Natural killer cell (primary cell): Measurements from ENCODE around the gene CUL2. TPM values are rescaled to one million over a fixed set of nuclear protein-coding genes. Genes with fewer than 3 reads are reported as not detected.
A peak's percentile ranks its signal among the peaks of the same experiment; 100 is the strongest.
"Not testable (repeated sequence)": the region's sequence is repeated elsewhere in the genome, so short reads cannot be mapped to it uniquely, and the experiment has no call there.

Experiments
- ATAC-seq, 3 donors: fragments of 150-1000 bp in 2 of 3; fragments of 200-7000 bp in 1 of 3; cut with Tn5 transposase; 1 replicate in 1 of 3; 2 replicates in 2 of 3; pipeline ENCODE4 v1.10.0; 2021; ENCODE audit warnings: mild to moderate bottlenecking in 2 of 3, moderate library complexity in 2 of 3
- DNase-seq, 2 donors: peaks; one replicate each; pipeline versions ENCODE4 v3.0.0 to v3.0.0-alpha.2; 2013 to 2021; ENCODE audit warnings: mixed read lengths in 1 of 2
- H3K27ac ChIP-seq: one replicate; pipeline ENCODE4 v1.5.1; 2013; ENCODE audit warnings: mild to moderate bottlenecking, low read length
- H3K27me3 ChIP-seq: one replicate; pipeline ENCODE4 v1.6.1; 2013; ENCODE audit warnings: low read length; ENCODE audit not compliant: control insufficient read depth, insufficient read depth
- H3K36me3 ChIP-seq: one replicate; pipeline ENCODE4 v1.6.1; 2013; ENCODE audit warnings: low read length; ENCODE audit not compliant: control insufficient read depth, insufficient read depth
- H3K4me1 ChIP-seq: one replicate; pipeline ENCODE4 v1.6.1; 2013; ENCODE audit warnings: low read length; ENCODE audit not compliant: control insufficient read depth, insufficient read depth
- H3K4me3 ChIP-seq: one replicate; pipeline ENCODE4 v1.5.1; 2013; ENCODE audit warnings: low read length
- H3K9me3 ChIP-seq: one replicate; pipeline ENCODE4 v1.6.1; 2013; ENCODE audit warnings: low read length; ENCODE audit not compliant: control insufficient read depth, insufficient read depth
- H3K27ac Mint-ChIP-seq, 2 donors: one replicate each; pipeline ENCODE4 v1.8.0; 2022; ENCODE audit warnings: mild to moderate bottlenecking in 2 of 2, mixed read lengths in 2 of 2, moderate library complexity in 1 of 2
- H3K27me3 Mint-ChIP-seq, 2 donors: one replicate each; pipeline ENCODE4 v1.8.0; 2022; ENCODE audit warnings: low read depth in 2 of 2, mixed read lengths in 2 of 2
- H3K36me3 Mint-ChIP-seq: one replicate; pipeline ENCODE4 v1.8.0; 2022; ENCODE audit warnings: mixed read lengths
- H3K4me1 Mint-ChIP-seq, 2 donors: one replicate each; pipeline ENCODE4 v1.8.0; 2022; ENCODE audit warnings: mixed read lengths in 2 of 2
- H3K4me3 Mint-ChIP-seq: one replicate; pipeline ENCODE4 v1.8.0; 2022; ENCODE audit warnings: mild to moderate bottlenecking, moderate library complexity, mixed read lengths
- H3K9me3 Mint-ChIP-seq, 2 donors: one replicate each; pipeline ENCODE4 v1.8.0; 2022; ENCODE audit warnings: mixed read lengths in 2 of 2
- CTCF ChIP-seq: fragments of 200-600 bp; IDR thresholded peaks from one replicate; pipeline ENCODE4 v1.8.0; 2022; ENCODE audit warnings: antibody characterized with exemption
- WGBS: methylation state at CpG from one replicate; pipeline ENCODE4 v1.1.7; 2013; ENCODE audit warnings: missing lambda C conversion rate; ENCODE audit not compliant: insufficient coverage; 5-methylcytosine and 5-hydroxymethylcytosine counted together
- intact Hi-C: fragments of 100-400 bp; cut with micrococcal nuclease; formaldehyde crosslinking; loops from one replicate; pipeline ENCODE4 v1.14.2; 2022
- total RNA-seq, 4 donors: library from RNA; stranded (reverse); fragments of 120-200 nt in 1 of 4; gene quantifications; one replicate each; pipeline versions ENCODE4 v1.2.3 to v1.2.4, GENCODE V29; 2013 to 2022

Gene CUL2
- total RNA-seq, 3 donors from 2014 or later (not counting 1 experiment from before 2014, with no cell fraction given), result 33.5 to 41.6 (median 41.3) TPM

DNA sequence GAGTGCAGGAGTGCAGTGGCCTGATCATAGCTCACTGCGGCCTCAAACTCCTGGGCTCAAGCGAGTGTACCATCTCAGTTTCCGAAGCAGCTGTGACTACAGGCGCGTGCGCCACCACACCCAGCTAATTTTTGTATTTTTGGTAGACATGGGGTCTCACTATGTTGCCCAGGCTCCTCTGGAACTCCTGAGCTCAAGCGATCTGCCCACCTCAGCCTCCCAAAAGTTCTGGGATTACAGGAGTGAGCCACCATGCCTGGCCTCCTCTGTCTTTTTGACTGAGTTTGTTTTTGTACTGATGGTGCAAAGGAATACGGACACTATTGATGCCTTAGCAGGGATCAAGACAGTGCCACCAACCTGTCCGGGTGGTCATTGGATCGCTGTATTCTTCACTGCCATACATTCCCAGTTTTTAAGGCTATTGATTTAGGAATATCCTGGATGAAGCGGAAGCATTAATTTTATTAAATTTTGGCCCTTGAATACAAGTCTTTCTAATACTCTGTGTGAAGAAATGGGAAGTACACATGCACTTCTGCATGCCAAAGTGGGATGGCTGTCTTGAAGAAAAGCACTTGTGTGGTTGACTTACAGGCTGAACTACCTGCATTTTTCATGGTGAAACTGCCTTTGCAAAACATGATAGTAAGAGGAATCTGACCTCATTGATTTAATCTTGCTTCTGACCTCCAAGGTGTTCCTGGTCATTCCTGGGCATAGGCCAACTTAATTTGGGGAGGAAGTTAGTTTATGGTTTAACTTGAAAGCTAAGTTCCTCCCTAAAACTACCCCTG, 2.1 kb upstream of the CUL2 start:
- no peak overlapping the region for H3K4me3 ChIP-seq
- no peaks in the 10 kb centered on the region for H3K9me3 Mint-ChIP-seq
- DNase-seq, result no peak
- H3K4me1 Mint-ChIP-seq, result peaks cover 34 to 36% of the 10 kb centered on the region in 2 donors
- H3K4me1 ChIP-seq, result peaks cover 16% of the 10 kb centered on the region
- H3K27ac ChIP-seq, result no peak overlapping the region
- H3K27ac Mint-ChIP-seq, result no peak overlapping the region
- no peak for TF ChIP-seq CTCF
- no peaks in the 10 kb centered on the region for H3K36me3 ChIP-seq
- peaks cover 11 to 22% of the 10 kb centered on the region in 2 donors for H3K27me3 Mint-ChIP-seq
- no peak for ATAC-seq
- WGBS, result 93% methylated on average over 11 of the region's 11 CpGs
- intact Hi-C loops, result no loop called here
- H3K4me3 Mint-ChIP-seq, result no peak overlapping the region
- H3K27me3 ChIP-seq, result peaks cover 7% of the 10 kb centered on the region
- H3K9me3 ChIP-seq, result no peaks in the 10 kb centered on the region
- H3K36me3 Mint-ChIP-seq, result no peaks in the 10 kb centered on the region

GRCh38 chr10:35089611-35090161, 455 bp downstream of the CUL2 start:
- no peaks in the 10 kb centered on the region for H3K9me3 ChIP-seq
- no peaks in the 10 kb centered on the region for H3K27me3 ChIP-seq
- peak overlapping the region; percentile 70 for H3K4me3 ChIP-seq
- H3K4me1 ChIP-seq, result peaks cover 21% of the 10 kb centered on the region
- no peak for TF ChIP-seq CTCF
- Mint-ChIP-seq H3K9me3 (no peaks in the 10 kb centered on the region), H3K36me3 (no peaks in the 10 kb centered on the region), H3K4me3 (peak overlapping the region; percentile 92), H3K4me1 (peaks cover 50 to 52% of the 10 kb centered on the region in 2 donors), H3K27me3 (peaks cover 0 to 7% of the 10 kb centered on the region in 2 donors), H3K27ac (peak overlapping the region; percentile 83 to 97)
- peak; percentile 13 to 59 (median 19) for ATAC-seq
- H3K27ac ChIP-seq, result peak overlapping the region; percentile 97
- DNase-seq, result peak in 1 of 2 donors; percentile 57
- H3K36me3 ChIP-seq, result no peaks in the 10 kb centered on the region
- WGBS, result under 1% methylated on average over 24 of the region's 27 CpGs
- intact Hi-C loops, result loop anchor here (1.0 kb wide), 1 partner anchor 38 kb away; no protein-coding TSS in a partner anchor

- Mint-ChIP-seq H3K9me3 (no peaks in the 10 kb centered on the region), H3K36me3 (no peaks in the 10 kb centered on the region), H3K27ac (peak overlapping the region in 1 of 2 donors; percentile 42), H3K27me3 (no peaks in the 10 kb centered on the region), H3K4me1 (peaks cover 62 to 68% of the 10 kb centered on the region in 2 donors), H3K4me3 (no peak overlapping the region)
- no peak overlapping the region for H3K27ac ChIP-seq
- no peaks in the 10 kb centered on the region for H3K9me3 ChIP-seq
- no peak for TF ChIP-seq CTCF
- H3K4me1 ChIP-seq, result peaks cover 8% of the 10 kb centered on the region
- intact Hi-C loops, result no loop called here
- WGBS, result no CpG with 5 or more reads among the region's 1 CpG
- H3K36me3 ChIP-seq, result no peaks in the 10 kb centered on the region
- H3K27me3 ChIP-seq, result no peaks in the 10 kb centered on the region
- DNase-seq (no peak), ATAC-seq (no peak)
- no peak overlapping the region for H3K4me3 ChIP-seq
These were observed 6.9 kb downstream of the CUL2 start for GRCh38 chr10:35083242-35083641.

DNA sequence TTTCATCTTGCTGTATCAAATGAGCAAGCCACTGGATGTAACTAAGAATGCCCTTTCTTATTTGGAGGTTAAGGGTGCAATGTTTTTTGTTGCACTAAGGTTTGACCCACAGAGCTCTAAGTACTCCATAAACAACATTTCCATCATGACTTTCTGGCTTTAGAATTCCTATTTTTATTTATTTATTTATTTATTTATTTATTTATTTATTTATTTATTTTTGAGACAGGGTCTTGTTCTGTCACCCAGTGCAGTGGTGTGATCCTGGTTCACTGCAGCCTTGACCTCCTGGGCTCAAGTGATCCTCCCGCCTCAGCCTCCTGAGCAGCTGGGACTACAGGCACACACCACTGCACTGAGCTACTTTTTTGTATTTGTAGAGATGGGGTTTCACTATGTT, 9.9 kb downstream of the CUL2 start:
- WGBS, result 100% methylated on average over 1 of the region's 1 CpG
- H3K27ac Mint-ChIP-seq, H3K27ac ChIP-seq, H3K27me3 Mint-ChIP-seq, H3K9me3 Mint-ChIP-seq, H3K36me3 Mint-ChIP-seq, H3K9me3 ChIP-seq, DNase-seq, H3K4me1 ChIP-seq, H3K4me3 Mint-ChIP-seq, H3K36me3 ChIP-seq, H3K4me3 ChIP-seq, intact Hi-C loops, H3K27me3 ChIP-seq, ATAC-seq: not testable (repeated sequence)
- peaks cover 37 to 41% of the 10 kb centered on the region in 2 donors for H3K4me1 Mint-ChIP-seq
